ENCODE data around the gene ARHGAP26.

- no peak for TF ChIP-seq EZH2 (IDR thresholded peaks at IDR 0.05; ENCODE audit: low read length, missing control alignments)
- TF ChIP-seq CTCF (conservative IDR thresholded peaks at IDR 0.05 in 1 of 2, IDR thresholded peaks at IDR 0.05 in 1 of 2; ENCODE audit: low read depth in 1 of 2, low read length in 2 of 2), result no peak
Observed at GRCh38 chr5:142833517-142834449, 63.6 kb downstream of the ARHGAP26 start.
